Measurements from ENCODE around the gene CFAP251.

CFAP251 gene

DNA sequence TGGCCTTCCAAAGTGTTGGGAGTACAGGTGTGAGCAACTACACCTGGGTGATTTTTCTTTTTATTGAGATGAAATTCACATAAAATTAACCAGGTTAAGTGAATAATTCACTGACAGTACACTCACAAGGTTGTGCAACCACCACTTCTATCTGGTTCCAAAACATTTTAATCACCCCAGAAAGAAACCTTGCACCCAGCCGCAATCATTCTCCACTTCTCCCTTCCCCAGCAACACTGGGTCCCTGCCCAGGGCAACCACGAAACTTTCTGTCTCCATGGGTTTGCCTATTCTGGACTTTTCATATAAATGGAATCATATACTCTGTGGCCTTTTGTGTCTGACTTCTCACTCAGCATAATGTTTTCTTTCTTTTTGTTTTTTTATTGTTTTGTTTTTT, 133.9 kb downstream of the CFAP251 start:
- ChIA-PET POLR2A (no interaction called here), CTCF (interaction anchor here (0.9 to 16.8 kb wide), 4 partner anchors 8 to 138 kb away, joined by 3 to 504 read pairs (median 6); no protein-coding TSS in a partner anchor)

More for the DNA sequence above, 133.9 kb downstream of the CFAP251 start:
- TF ChIP-seq, protein P1, sequence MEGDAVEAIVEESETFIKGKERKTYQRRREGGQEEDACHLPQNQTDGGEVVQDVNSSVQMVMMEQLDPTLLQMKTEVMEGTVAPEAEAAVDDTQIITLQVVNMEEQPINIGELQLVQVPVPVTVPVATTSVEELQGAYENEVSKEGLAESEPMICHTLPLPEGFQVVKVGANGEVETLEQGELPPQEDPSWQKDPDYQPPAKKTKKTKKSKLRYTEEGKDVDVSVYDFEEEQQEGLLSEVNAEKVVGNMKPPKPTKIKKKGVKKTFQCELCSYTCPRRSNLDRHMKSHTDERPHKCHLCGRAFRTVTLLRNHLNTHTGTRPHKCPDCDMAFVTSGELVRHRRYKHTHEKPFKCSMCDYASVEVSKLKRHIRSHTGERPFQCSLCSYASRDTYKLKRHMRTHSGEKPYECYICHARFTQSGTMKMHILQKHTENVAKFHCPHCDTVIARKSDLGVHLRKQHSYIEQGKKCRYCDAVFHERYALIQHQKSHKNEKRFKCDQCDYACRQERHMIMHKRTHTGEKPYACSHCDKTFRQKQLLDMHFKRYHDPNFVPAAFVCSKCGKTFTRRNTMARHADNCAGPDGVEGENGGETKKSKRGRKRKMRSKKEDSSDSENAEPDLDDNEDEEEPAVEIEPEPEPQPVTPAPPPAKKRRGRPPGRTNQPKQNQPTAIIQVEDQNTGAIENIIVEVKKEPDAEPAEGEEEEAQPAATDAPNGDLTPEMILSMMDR (IDR thresholded peaks at IDR 0.05; ENCODE audit: insufficient read depth, low read length, missing control alignments), result no peak
- no peak overlapping the region for H3K4me3 ChIP-seq (ENCODE audit: low read depth, low read length)
- DNase-seq (ENCODE audit: low read depth, low spot score), result no peak
